SKM-1 treated with dmso at 0.1 percent for 144 hours (cell line): ENCODE data around the gene ERRFI1.

Source experiments
- DNase-seq: peaks from one replicate; lab custom pipeline; 2025; ENCODE audit not compliant: unreplicated experiment; lab: John Stamatoyannopoulos, UW

ERRFI1 gene

DNA sequence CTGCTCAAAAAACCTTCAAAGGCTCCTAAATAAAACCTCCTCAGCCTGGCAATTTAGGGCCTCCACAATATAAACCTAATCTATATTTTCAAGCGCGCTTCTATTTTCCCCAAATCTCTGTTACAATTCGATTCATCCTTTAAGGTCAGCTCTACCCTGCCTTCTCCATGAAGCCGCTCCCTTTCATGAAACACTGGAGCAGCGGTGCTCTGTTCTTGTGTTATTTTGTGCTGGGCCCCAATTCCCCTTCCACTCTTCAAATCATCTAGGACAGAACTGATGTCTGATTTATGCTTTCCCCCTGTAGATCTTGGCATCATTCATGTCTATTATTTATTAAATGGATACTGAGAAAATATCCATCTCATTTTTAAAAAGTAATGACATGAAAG is 6.9 kb downstream of the ERRFI1 start:
- DNase-seq: no peak

DNA sequence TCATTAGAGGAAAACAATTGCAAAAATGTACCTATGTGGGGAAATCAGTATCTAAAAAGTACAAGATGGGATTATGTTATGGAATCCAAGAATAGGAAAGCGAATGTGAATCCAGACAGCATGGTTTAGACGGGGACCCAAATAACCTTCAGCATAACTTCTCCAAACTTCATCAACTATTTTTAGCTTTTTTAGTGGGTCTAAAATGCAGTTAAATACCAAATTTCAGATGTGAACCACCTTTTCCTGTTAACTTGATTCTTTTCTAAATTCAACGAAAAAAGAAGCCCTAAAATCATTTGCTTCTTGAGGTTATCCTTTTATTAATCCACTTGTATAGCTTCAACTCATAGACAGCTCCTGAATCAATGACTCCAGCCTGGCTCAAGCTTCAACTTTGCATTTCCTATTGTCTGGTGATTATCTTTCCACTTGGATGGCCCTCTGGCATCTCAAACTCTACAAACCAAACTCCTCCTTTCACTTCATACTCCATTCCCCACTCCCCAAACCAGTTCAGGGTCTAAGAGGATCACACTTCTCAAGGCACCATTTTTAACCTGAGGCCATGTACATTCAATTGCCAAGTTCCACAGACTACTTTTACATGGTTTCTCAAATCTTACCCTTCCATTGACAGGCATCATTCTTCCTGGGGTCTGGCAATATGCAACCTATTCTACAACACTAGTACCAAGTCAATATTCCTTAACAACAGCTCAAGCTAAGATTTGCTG is 7.4 kb downstream of the ERRFI1 start:
- DNase-seq: no peak

DNA sequence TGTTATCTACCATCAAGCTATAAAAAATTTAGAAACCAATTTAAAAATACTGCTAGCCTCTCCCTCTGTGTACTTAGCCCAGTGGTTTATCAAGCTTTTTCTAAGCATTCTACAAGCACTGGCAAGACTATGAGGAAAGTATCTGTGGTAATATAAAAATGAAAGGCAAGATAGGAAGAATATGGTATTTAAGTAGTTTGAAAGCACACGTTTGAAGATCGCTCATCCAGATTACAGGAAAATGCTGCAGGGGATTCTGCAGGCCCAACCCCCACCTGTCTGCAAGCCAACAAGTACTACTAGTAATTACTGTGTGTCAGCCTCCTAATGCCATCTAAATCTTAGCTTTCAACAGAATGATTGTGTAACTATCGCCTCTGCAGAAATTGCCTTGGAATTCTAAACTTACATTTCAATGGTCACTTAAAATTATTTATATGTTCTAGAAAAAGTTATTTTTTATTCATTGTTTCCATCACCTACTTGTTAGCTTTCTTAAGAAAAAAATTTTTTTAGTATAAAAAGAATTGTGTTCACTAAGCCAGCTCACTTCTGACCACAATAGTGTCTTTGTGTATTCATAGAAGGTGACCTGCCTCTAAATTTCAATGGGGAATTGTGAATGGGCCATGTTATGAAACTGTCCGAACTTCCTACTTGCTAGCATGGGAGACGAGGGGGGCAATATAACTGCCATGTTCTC is 8.5 kb downstream of the ERRFI1 start:
- no peak for DNase-seq

DNA sequence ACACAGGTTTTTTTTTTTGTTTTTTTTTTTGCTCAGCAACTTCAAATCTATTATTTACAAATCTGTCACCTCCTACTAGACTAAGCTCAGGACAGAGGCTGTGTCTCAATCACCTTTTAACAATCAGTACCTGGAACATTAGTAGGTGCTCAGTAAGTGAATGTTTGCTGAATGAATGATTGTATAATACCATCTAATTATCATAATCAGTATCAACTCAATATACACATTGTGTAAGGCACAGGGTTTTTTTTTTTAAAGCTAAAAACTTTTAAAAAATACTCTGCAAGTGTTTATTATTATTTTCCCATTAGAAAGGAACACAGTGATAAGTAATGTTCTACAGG is 9.2 kb downstream of the ERRFI1 start:
- no peak for DNase-seq

DNA sequence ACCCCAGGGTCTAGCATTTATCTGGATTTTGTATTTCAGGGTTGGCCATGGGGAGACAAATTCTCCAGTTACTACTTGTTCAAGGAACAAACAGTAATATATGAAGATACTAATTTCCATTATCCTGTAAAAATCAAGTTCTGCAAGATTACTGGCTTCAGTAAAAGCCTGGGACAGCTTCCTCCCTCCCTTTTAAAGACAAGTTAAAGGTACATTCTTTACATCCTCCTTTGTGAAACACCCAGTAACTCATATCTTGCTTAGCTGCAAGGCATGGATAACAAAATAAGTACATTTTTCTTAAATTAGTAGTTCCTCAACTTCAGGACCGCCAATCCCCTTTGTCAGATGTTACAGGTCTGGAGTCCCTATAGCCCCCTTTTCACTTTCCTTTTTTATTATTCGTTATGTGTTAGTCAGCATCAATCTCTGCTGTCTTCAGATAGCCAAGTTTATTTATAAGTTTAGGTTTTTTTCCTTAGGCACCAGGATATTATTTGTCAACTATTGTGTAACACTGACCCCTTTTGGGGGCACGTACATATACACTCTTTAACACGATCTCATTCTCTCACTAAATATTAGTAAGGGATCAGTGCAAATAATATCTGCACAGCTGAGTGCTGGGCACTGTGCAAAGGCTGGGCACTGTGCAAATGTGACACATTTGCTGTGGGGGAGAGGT is 9.8 kb downstream of the ERRFI1 start:
- DNase-seq: no peak

DNA sequence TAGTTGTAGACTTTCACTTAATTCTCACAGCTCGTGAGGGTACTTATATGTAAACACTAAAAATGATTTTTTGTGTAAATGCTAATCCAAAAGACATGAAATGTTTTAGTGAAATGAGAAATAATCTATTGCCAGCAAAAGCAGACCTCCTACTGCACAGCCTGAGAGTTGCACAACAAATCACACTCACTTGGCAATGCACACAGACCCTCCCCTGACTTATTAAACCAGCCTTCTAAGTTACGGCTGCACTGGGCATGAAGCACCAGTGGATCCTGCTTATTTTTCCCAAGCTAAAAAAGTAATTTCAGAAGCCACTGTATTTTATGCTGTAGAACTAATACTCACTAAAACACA is 10.3 kb downstream of the ERRFI1 start:
- DNase-seq: no peak

DNA sequence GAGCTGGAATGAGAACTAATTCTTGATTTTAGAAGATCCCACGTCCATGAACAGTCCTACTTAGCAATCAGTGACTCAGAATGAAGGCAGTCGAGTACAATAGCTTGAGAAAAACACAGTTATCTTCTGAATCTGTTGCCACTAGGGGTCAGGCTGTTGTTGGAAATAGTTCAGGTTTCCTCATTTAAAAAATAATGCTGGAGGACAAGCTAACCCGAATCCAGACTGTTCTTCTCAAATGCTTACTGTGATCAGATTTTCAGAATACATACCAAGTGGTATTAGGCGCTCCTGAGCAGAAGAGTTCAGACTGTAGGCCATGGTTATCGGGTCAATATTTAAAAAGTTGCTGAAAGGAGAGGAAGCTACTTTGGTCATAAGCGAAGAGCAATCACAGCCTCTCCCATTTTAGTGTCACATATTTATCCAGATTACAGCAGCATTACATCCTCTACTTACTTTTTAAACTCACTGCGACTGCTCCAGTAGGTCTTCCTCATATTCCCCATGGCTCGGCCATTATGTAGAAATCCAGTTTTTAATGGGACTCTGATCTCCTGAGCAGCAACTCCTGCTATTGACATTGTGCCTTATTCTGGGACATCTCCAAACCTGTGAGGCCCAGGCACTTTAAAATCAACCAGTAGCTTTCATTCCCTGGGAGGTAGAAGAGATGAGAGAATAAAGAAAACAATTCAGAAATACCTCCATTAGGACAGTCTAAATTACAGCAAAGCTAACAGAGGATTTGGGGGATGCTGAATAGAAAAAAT is 10.9 kb downstream of the ERRFI1 start:
- peak; percentile 65 for DNase-seq

DNA sequence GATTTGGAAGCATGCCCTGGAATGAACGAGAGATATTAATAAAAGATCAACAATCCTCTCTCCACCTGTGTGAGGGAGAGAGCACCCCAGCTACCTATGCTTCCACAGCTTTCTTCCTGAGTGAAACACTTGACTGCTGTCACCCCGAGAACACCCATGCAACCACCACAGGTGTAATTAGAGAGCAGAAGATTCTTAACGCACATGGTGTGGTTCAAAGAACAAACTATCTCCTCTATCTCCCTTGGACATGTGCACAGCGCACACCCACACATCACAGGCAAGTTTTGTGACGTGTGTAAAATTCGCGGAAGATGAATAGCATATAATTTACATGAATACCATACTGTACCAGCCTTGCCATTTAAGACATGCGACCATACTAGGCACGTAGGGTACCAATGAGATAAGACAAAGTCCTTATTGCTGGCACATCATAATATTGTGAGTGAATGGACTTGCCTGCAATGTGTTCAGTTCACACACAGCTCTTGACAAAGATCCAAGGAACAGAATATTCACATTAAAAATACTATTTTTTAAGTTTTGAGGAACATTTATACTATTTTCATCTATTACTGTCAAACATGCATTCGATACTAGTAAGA is 11.6 kb downstream of the ERRFI1 start:
- DNase-seq: no peak

DNA sequence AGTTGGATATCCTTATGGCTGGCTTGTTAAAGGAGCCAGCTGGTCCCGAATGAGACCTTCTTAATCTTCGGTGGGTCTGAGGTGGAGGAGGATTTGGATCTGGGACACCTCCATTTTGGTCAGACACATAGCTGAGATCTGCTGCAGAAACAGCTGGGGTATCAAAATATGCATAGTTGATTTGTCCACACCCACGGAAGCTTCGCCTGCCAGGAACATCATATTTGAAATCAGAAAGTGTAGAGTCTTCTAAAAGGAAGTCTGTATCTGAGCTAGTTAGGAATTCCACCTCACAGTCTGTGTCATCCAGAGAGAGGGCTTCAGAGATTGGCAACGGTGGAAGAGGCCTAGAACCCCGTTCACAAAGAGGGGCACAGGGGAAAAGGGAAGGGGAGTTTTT is 12.3 kb downstream of the ERRFI1 start:
- no peak for DNase-seq

DNA sequence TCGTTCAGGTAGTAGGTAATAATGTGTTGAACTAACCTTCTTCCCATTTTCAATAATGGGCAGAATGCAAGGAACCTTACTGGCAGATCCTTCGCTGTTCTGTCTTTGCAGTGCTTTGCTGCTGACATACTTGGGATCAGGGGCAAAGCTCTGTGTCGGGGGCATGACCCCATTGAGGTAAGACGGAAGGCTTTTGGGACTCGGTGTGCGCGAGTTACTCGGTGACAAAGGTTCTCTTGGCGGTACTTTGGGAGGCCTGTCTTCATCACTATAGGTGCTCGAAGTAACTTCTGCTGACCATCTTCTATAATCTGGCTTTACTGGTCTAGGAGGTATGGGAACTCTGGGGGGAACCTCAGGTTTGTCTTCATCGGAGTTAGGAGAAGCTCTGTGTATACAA is 12.7 kb downstream of the ERRFI1 start:
- no peak for DNase-seq

DNA sequence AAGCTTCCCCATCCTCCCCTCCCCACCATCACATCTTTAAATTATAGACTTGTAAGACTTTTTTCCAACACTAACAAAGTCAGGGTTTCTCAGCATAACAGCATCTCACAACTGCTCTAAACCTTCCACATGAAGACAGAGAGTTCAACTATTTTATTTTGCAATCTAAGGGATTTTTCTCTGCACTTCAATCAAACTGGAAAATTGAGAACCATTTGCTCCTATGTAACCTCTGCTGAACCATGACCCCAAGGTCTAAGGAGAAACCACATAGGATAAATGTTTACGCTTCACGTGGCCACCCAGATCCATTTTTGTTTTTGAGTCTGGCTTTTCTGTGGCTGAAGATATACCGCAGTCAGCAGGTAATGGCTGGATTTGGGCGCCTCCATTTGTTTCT is 13.2 kb downstream of the ERRFI1 start:
- no peak for DNase-seq

DNA sequence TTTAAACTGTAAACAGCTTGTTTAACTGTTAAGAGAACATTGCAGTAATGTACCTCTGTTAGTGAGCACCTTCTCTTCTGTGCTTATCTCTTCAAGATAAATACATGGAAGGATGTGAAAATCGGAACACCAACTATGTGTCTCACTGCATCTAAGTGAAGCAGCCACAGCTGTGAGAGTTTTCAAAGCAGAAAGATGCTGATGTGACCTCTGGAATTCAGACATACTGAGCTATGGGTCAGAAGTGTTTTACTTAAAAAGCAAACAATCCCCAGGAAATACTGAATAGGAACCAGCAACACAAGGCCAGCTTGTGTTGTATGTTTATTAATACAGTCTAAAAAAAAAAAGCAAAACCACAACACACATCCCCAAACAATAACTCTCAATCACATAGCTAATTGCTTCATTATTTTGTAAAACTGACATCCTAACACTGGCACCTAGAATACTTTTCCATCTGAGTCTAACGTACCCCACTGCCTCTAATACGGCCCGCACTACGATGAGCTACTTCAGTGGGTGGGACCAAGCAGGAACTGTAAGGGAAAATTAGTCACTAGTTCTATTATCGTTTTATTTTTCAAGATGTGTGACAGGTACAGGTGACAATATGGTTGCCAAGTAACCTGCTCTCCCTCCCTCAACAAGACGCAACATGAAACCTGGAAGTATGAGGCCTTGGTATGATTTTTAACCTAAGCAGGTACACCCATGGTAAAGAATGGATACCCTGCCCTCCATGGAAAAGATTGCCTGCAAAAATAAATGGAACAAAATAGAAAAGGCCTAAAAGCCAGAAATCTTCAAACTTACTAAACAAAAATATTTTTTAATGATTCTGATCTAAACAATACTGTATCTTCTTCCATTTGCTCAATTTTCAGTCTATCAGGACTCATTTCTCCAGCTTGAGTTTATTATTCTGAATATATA is 13.9 kb downstream of the ERRFI1 start:
- no peak for DNase-seq

DNA sequence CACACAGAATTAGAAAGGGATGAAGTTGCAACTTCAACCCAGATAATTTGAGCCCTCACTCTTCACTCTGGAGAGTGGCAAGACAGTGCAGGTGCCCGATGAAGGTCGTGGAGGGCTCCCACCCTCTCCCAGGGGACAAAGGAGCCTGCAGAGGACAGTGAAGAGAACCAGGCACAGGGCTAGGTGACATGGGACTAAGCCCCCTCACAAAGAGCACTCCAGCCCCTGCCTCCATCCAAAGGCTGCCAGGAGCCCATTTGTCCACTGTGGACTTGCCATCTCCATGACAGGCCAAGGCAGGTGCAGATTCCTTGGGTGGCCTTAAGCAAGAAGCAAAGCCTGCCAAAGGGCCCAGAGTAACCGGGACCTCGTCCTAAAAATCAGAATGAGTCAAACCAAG is 15.1 kb downstream of the ERRFI1 start:
- no peak for DNase-seq

DNA sequence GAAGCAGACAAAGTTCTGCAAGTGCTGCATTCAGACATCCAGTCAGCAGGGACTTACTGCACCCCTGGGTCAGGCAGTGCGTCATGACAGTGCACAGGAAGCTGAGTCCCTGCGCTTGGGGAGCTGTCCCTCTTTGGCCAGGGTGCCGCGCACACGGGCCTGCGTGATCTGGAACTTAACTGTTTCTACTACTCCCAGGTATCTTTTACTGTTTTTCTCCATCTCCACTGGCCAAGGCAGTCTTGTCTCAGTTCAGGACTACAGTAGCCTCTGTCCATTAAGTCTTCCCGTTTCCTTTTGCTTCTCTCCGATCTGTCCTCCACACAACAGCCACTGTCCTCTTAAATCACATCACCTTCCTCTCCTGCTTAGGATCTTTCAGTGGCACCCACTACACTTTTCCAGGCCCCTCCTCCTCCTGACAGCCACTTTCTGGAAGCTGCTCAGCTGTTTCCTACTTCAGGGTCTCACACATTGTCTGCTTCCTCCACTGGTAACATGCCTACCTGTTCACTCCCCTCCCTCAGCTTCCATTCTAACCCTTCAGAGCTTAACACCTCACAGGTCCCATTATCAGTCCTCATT is 15.9 kb downstream of the ERRFI1 start:
- DNase-seq: no peak

DNA sequence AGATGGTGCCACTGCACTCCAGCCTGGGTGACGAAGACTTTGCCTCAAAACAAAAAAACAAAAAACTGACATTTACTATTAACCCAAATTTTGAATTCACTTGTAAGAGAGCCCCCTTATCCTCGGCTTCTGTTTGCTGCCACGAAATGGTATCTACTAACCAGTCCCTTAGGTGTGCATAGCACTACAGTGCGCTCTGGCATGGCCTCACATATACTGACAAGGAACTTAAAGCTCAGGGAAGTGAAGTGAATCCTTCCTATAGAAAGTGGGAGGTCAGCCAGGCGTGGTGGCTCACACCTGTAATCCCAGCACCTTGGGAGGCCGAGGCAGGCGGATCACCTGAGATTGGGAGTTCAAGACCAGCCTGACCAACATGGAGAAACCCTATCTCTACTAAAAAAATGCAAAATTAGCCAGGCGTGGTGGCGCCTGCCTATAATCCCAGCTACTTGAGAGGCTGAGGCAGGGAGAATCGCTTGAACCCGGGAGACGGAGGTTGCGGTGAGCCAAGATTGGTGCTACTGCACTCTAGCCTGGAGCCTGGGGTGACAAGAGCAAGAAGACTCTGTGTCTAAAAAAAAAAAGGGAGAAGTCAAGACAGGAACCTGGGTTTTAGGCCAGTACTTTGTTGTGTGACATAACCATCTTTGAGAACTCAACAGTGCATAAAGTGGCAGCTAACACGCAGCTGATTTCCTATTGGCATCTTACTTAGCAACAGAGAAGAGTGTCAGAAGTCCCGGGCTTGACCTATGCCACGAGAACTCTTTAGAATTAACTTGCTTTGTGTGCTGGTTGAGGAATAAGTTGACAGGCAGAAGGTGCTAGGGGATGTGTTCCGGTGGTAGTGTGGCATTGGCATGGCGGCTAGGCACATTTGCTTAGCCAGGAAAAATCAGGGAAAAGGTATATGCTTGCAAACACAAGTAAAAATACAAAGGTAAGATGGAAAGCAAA is 16.8 kb downstream of the ERRFI1 start:
- DNase-seq: no peak

DNA sequence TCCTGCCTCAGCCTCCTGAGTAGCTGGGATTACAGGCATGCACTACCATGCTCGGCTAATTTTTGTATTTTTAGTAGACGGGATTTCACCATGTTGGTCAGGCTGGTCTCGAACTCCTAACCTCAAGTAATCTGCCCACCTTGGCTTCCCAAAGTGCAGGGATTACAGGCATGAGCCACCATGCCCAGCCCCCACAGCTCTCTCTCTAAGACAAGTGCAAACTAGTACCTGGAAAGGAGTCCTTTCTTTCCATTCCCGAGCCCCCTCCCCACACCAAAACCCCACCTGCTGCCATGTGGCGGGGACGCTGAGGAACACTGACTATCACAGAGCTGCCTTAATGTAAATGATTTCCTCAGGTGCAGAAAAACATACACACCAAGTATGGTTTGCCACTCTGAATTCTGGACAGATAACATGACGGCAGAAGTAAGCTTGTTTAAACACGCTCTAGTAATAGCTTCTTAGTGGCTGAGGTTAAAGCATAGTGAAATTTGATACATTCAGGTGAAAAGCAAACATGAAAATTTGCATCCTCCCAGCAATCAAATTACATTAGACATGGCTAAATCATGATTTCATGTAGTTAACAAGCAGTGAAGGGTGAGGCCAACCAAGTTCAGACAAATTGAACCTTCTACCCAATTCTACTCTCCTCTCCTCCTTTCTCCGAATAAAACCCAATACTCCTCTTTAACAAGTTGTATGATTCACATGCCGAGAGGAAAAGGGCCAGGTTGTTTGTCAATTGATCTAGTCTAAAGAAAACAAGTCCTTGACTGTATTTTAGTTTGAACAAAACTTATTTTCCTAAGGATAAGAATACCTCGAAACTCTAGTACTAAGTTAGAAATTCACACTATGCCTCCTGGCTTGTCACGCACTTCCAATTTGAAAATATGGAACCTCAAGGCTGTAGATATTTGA is 19.8 kb downstream of the ERRFI1 start:
- DNase-seq: no peak

DNA sequence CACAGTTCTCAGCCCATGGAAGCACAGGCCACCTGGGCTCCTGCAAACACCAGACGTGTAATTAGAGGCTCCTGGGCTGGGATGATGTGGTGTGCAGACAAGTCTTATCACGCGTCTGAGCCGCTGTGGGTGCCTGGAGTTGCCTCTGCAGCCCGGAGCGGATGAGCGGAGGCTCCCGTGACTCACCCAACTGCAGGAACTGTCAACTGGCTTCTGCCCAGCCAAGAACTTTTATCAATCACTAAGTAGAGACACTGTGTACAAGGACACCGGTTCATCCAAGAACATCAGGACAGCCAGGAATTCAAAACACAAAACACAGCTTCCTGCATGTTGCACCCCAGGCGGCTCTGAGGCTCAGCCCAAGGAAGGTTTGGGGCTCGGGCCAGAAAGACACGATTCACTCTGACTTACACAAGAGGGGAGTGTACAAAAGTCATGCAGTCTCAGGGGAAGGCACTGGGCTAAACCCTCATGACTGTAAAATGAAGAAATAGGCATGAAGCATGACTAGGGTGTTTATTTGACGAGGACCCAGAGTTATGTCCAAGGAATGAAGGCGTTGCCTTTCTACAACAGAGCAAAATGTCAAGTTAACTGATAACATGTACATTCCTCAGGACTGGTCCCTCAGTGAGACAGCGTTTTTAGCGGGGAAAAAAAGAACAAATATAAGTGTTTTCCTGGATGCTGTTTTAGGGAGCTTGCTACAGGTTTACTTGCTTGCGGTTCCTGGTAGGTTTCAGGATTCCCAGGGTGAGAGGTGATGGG is 21.1 kb downstream of the ERRFI1 start:
- peak; percentile 22 for DNase-seq
